Measurements from ENCODE around the gene DMRT1.

DNA sequence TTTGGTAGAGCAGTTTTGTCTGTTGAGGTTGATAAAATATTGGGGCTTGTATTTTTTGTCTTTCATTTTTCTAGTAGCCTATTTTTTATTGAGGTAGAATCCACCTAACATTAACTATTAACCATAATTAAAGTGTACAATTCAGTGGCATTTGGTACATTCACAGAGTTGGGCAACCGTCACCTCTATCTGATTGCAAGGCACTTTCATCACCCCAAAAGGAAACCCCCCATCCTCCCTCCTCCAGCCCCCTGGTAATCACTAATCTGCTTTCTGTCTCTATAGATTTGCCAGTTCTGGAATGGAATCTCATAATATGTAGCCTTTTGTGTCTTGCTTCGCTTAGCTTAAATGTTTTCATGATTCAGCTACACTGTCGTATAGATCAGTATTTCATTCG, 79.4 kb downstream of the DMRT1 start:
- TF ChIP-seq, protein P1, sequence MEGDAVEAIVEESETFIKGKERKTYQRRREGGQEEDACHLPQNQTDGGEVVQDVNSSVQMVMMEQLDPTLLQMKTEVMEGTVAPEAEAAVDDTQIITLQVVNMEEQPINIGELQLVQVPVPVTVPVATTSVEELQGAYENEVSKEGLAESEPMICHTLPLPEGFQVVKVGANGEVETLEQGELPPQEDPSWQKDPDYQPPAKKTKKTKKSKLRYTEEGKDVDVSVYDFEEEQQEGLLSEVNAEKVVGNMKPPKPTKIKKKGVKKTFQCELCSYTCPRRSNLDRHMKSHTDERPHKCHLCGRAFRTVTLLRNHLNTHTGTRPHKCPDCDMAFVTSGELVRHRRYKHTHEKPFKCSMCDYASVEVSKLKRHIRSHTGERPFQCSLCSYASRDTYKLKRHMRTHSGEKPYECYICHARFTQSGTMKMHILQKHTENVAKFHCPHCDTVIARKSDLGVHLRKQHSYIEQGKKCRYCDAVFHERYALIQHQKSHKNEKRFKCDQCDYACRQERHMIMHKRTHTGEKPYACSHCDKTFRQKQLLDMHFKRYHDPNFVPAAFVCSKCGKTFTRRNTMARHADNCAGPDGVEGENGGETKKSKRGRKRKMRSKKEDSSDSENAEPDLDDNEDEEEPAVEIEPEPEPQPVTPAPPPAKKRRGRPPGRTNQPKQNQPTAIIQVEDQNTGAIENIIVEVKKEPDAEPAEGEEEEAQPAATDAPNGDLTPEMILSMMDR (IDR thresholded peaks at IDR 0.05): no peak
- TF ChIP-seq ZFX (IDR thresholded peaks at IDR 0.05; ENCODE audit: borderline replicate concordance): no peak
